Stimulated activated CD4-positive, alpha-beta T cell treated with anti-CD3 and anti-CD28 coated beads, Interleukin-15, amount 100 ng/mL, for 1 hour (primary cell): ENCODE data around the gene KBTBD12.

Source experiments
- DNase-seq, 2 donors: peaks; one replicate each; pipeline ENCODE4 v3.0.0-alpha.2; 2020; ENCODE audit warnings: low read depth in 1 of 2, low spot score in 1 of 2

The KBTBD12 gene

GRCh38 chr3:127984241-127984975, 69.4 kb downstream of the KBTBD12 start:
- DNase-seq: no peak

GRCh38 chr3:127985216-127985615, 70.2 kb downstream of the KBTBD12 start:
- DNase-seq: no peak

- no peak for DNase-seq
Measured at GRCh38 chr3:127985655-127986225, 70.7 kb downstream of the KBTBD12 start.

GRCh38 chr3:127986803-127987202, 71.8 kb downstream of the KBTBD12 start:
- DNase-seq: no peak

- DNase-seq: no peak
Measured at GRCh38 chr3:127987309-127987995, 72.4 kb downstream of the KBTBD12 start.

- no peak for DNase-seq
Measured at GRCh38 chr3:127988770-127989557, 73.9 kb downstream of the KBTBD12 start.

GRCh38 chr3:127990051-127990450, 75.0 kb downstream of the KBTBD12 start:
- DNase-seq: no peak

GRCh38 chr3:127990461-127990860, 75.4 kb downstream of the KBTBD12 start:
- DNase-seq: no peak

GRCh38 chr3:127991251-127991650, 76.2 kb downstream of the KBTBD12 start:
- DNase-seq: no peak

GRCh38 chr3:127991681-127992080, 76.6 kb downstream of the KBTBD12 start:
- no peak for DNase-seq

GRCh38 chr3:127992127-127992526, 77.1 kb downstream of the KBTBD12 start:
- DNase-seq: no peak

GRCh38 chr3:127994011-127994410, 79.0 kb downstream of the KBTBD12 start:
- DNase-seq: no peak

GRCh38 chr3:127997016-127997415, 82.0 kb downstream of the KBTBD12 start:
- DNase-seq: no peak

- DNase-seq: no peak
Measured at GRCh38 chr3:127997961-127998360, 82.9 kb downstream of the KBTBD12 start.

- DNase-seq: no peak
Measured at GRCh38 chr3:127998596-127998995, 83.6 kb downstream of the KBTBD12 start.

GRCh38 chr3:127999509-128000106, 84.6 kb downstream of the KBTBD12 start:
- DNase-seq: no peak

GRCh38 chr3:128001576-128001975, 86.5 kb downstream of the KBTBD12 start:
- no peak for DNase-seq

- DNase-seq: no peak
Measured at GRCh38 chr3:128004661-128005060, 89.6 kb downstream of the KBTBD12 start.

GRCh38 chr3:128006061-128007032, 91.3 kb downstream of the KBTBD12 start:
- no peak for DNase-seq

GRCh38 chr3:128007033-128007424, 92.0 kb downstream of the KBTBD12 start:
- no peak for DNase-seq
